HCT116 (cell line): ENCODE measurements around the gene E2F1. TPM values are rescaled to one million over a fixed set of nuclear protein-coding genes. Genes with fewer than 3 reads are reported as not detected.

Experiments used
- ATAC-seq: fragments of 200-7000 bp; cut with Tn5 transposase; 2 replicates; pipeline ENCODE4 v1.9.1; 2020; ENCODE audit warnings: mild to moderate bottlenecking, moderate library complexity
- BruUV-seq: library from RNA; stranded (reverse); fragments of 400-500 nt; replicated peaks from 2 replicates; lab custom pipeline; 2021; lab: Mats Ljungman, UMichigan
- CTCF ChIA-PET: fragments of 300-600 bp; sonication (Branson Sonifier 250); formaldehyde crosslinking; loops from one replicate; lab custom pipeline; 2021; ENCODE audit warnings: antibody characterized with exemption; lab: Charles Lee
- POLR2A ChIA-PET: fragments of 300-600, 350-600 bp; sonication (Branson Sonifier 250); formaldehyde crosslinking; loops from one replicate; lab custom pipeline; 2021; ENCODE audit warnings: antibody characterized with exemption; lab: Charles Lee
- RAD21 ChIA-PET, 2 experiments: fragments of 300-600 bp; sonication (Branson Sonifier 250); formaldehyde crosslinking; loops; one replicate each; lab custom pipeline; 2023; ENCODE audit warnings: low total read pairs in 2 of 2; ENCODE audit not compliant: uncharacterized antibody in 2 of 2, unreplicated experiment in 2 of 2, low non-redundant PET in 1 of 2; lab: Charles Lee
- DNase-seq: peaks from one replicate; pipeline ENCODE4 v3.0.0-alpha.2; 2010; ENCODE audit warnings: low read depth, low spot score
- H2AFZ ChIP-seq: fragments of 200-600 bp; shearing (Covaris generic), sonication (generic); 2 replicates; pipeline ENCODE4 v1.6.1; 2017; ENCODE audit warnings: low read depth, mixed run types, mixed read lengths, antibody characterized with exemption, low read length; ENCODE audit not compliant: poor library complexity, severe bottlenecking
- H3K27ac ChIP-seq: 2 replicates; pipeline ENCODE4 v1.5.1; 2012; ENCODE audit warnings: low read depth, low read length
- H3K27me3 ChIP-seq: fragments of 200-600 bp; sonication (generic); 2 replicates; pipeline ENCODE4 v1.6.1; 2016; ENCODE audit warnings: mixed run types, low read length, mixed read lengths; ENCODE audit not compliant: insufficient read depth
- H3K36me3 ChIP-seq, 2 experiments: fragments of 200-500 bp in 1 of 2; fragments of 200-600 bp in 1 of 2; sonication (Bioruptor generic) in 1 of 2; sonication (generic) in 1 of 2; 2 replicates each; pipeline versions ENCODE4 v1.5.1 to v1.6.1; 2014 to 2016; ENCODE audit warnings: low read length in 2 of 2, inconsistent platforms in 1 of 2, mixed read lengths in 1 of 2, mixed run types in 1 of 2; ENCODE audit not compliant: insufficient read depth in 2 of 2, control insufficient read depth in 1 of 2
- H3K4me1 ChIP-seq, 2 experiments: fragments of 200-600 bp in 1 of 2; sonication (generic) in 1 of 2; 2 replicates each; pipeline versions ENCODE4 v1.5.1 to v1.6.1; 2012 to 2017; ENCODE audit warnings: low read length in 2 of 2, inconsistent platforms in 1 of 2, mild to moderate bottlenecking in 1 of 2, mixed read lengths in 1 of 2, mixed run types in 1 of 2, moderate library complexity in 1 of 2; ENCODE audit not compliant: insufficient read depth in 2 of 2, control insufficient read depth in 1 of 2
- H3K4me2 ChIP-seq: fragments of 200-600 bp; sonication (generic); 2 replicates; pipeline ENCODE4 v1.6.1; 2017; ENCODE audit warnings: mixed run types, low read length, mixed read lengths
- H3K4me3 ChIP-seq, 2 experiments: fragments of 200-600 bp in 1 of 2; sonication (generic) in 1 of 2; replicated peaks in 1 of 2; 2 replicates each; pipeline ENCODE4 v1.5.1; 2011 to 2016; ENCODE audit warnings: low read length in 2 of 2, control low read depth in 1 of 2, low read depth in 1 of 2, mild to moderate bottlenecking in 1 of 2, mixed read lengths in 1 of 2, mixed run types in 1 of 2
- H3K79me2 ChIP-seq: fragments of 200-600 bp; sonication (generic); 2 replicates; pipeline ENCODE4 v1.6.1; 2017; ENCODE audit warnings: mild to moderate bottlenecking, mixed run types, low read length, moderate library complexity, mixed read lengths; ENCODE audit not compliant: insufficient read depth
- H3K9ac ChIP-seq: fragments of 200-600 bp; sonication (generic); 2 replicates; pipeline ENCODE4 v1.6.1; 2016; ENCODE audit warnings: low read length, mixed read lengths
- H3K9me2 ChIP-seq: fragments of 200-600 bp; sonication (generic), shearing (Covaris generic); 2 replicates; pipeline ENCODE4 v1.6.1; 2017; ENCODE audit warnings: mixed run types, mild to moderate bottlenecking, moderate library complexity; ENCODE audit not compliant: insufficient read depth
- H3K9me3 ChIP-seq, 2 experiments: fragments of 200-500 bp in 1 of 2; fragments of 200-600 bp in 1 of 2; sonication (Bioruptor generic) in 1 of 2; sonication (generic) in 1 of 2; 2 replicates each; pipeline ENCODE4 v1.6.1; 2014 to 2017; ENCODE audit warnings: low read length in 2 of 2, mixed read lengths in 2 of 2, inconsistent platforms in 1 of 2, low read depth in 1 of 2, mild to moderate bottlenecking in 1 of 2, mixed run types in 1 of 2, moderate library complexity in 1 of 2; ENCODE audit not compliant: control insufficient read depth in 1 of 2, insufficient read depth in 1 of 2
- H4K20me1 ChIP-seq: fragments of 200-600 bp; sonication (generic), shearing (Covaris generic); 2 replicates; pipeline ENCODE4 v1.6.1; 2017; ENCODE audit warnings: mixed run types, mild to moderate bottlenecking, moderate library complexity; ENCODE audit not compliant: insufficient read depth
- CEBPB ChIP-seq: IDR thresholded peaks from 2 replicates; pipeline ENCODE4 v1.6.1; 2012; ENCODE audit warnings: low read depth
- EZH2 ChIP-seq: fragments of 200-600 bp; sonication (generic); IDR thresholded peaks from 2 replicates; pipeline ENCODE4 v1.6.1; 2017; ENCODE audit warnings: antibody characterized with exemption, mixed run types
- EZH2phosphoT487 ChIP-seq: fragments of 200-600 bp; IDR thresholded peaks from 2 replicates; pipeline ENCODE4 v1.6.1; 2018; ENCODE audit warnings: antibody characterized with exemption, borderline replicate concordance
- MAX ChIP-seq: IDR thresholded peaks from 2 replicates; pipeline ENCODE4 v1.6.1; 2012
- RAD21 ChIP-seq: IDR thresholded peaks from 2 replicates; pipeline ENCODE4 v1.6.1; 2012; ENCODE audit warnings: low read depth, mild to moderate bottlenecking
- SP1 ChIP-seq: IDR thresholded peaks from 2 replicates; pipeline ENCODE4 v1.6.1; 2012; ENCODE audit warnings: low read depth
- ZBTB33 ChIP-seq: IDR thresholded peaks from 2 replicates; pipeline ENCODE4 v1.6.1; 2011; ENCODE audit warnings: mild to moderate bottlenecking, low read length, moderate library complexity; ENCODE audit not compliant: insufficient replicate concordance; ENCODE audit errors: extremely low read depth
- ZFX ChIP-seq: fragments of 450-650 bp; IDR thresholded peaks from 2 replicates; pipeline ENCODE4 v1.6.1; 2017
- intact Hi-C: fragments of 100-400 bp; cut with micrococcal nuclease; formaldehyde crosslinking; loops from 2 replicates; pipeline ENCODE4 v1.10.0; 2022
- total RNA-seq: library from RNA; stranded (reverse); gene quantifications from one replicate; pipeline ENCODE4 v1.2.1, GENCODE V29; 2021; ENCODE audit not compliant: unreplicated experiment
- TF ChIP-seq, protein P1 (sequence below): IDR thresholded peaks from 2 replicates; pipeline ENCODE4 v1.6.1; 2012; ENCODE audit warnings: low read depth

The E2F1 gene
- total RNA-seq, 1 experiment from 2014 or later: 30.9 TPM

GRCh38 chr20:33686984-33687366, 790 bp upstream of the E2F1 start:
- Histone ChIP-seq H3K4me3 (0 out of 4 replicates have a peak overlapping the region, but pooled peaks of 1 of the 2 experiments have one; percentile 26), H3K36me3 (no peaks in the 10 kb centered on the region), H4K20me1 (no peaks in the 10 kb centered on the region), H3K9ac (peak overlapping the region; percentile 36; the same call in 1 of the 2 replicates), H3K27ac (no peak overlapping the region), H3K4me2 (peak overlapping the region; percentile 97), H2AFZ (peak overlapping the region; percentile 98), H3K4me1 (peaks cover 13 to 35% of the 10 kb centered on the region in 2 experiments), H3K9me3 (no peaks in the 10 kb centered on the region), H3K27me3 (no peaks in the 10 kb centered on the region), H3K79me2 (peaks cover 32% of the 10 kb centered on the region), H3K9me2 (no peaks in the 10 kb centered on the region)
- RAD21 ChIA-PET: no interaction called here
- TF ChIP-seq RAD21: no peak
- TF ChIP-seq MAX: no peak
- TF ChIP-seq SP1: no peak
- no peak for TF ChIP-seq CEBPB
- TF ChIP-seq, protein P1, sequence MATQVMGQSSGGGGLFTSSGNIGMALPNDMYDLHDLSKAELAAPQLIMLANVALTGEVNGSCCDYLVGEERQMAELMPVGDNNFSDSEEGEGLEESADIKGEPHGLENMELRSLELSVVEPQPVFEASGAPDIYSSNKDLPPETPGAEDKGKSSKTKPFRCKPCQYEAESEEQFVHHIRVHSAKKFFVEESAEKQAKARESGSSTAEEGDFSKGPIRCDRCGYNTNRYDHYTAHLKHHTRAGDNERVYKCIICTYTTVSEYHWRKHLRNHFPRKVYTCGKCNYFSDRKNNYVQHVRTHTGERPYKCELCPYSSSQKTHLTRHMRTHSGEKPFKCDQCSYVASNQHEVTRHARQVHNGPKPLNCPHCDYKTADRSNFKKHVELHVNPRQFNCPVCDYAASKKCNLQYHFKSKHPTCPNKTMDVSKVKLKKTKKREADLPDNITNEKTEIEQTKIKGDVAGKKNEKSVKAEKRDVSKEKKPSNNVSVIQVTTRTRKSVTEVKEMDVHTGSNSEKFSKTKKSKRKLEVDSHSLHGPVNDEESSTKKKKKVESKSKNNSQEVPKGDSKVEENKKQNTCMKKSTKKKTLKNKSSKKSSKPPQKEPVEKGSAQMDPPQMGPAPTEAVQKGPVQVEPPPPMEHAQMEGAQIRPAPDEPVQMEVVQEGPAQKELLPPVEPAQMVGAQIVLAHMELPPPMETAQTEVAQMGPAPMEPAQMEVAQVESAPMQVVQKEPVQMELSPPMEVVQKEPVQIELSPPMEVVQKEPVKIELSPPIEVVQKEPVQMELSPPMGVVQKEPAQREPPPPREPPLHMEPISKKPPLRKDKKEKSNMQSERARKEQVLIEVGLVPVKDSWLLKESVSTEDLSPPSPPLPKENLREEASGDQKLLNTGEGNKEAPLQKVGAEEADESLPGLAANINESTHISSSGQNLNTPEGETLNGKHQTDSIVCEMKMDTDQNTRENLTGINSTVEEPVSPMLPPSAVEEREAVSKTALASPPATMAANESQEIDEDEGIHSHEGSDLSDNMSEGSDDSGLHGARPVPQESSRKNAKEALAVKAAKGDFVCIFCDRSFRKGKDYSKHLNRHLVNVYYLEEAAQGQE: no peak
- TF ChIP-seq ZBTB33: no peak
- TF ChIP-seq ZFX: no peak
- TF ChIP-seq EZH2: no peak
- TF ChIP-seq EZH2phosphoT487: no peak
- intact Hi-C loops: no loop called here
- BruUV-seq: no TSS peak
- DNase-seq (no peak), ATAC-seq (no peak)
- POLR2A ChIA-PET: no interaction called here
- CTCF ChIA-PET: no interaction called here
